Measurements from ENCODE around the gene CLCN5.
A peak's percentile ranks its signal among the peaks of the same experiment; 100 is the strongest.

The CLCN5 gene

GRCh38 chrX:50081282-50081889 is 159.0 kb downstream of the CLCN5 start:
- Histone ChIP-seq H3K27ac (ENCODE audit: extremely low read depth, low read depth, low read length) (no peak overlapping the region), H3K4me1 (ENCODE audit: control insufficient read depth, insufficient read depth, low read length) (no peaks in the 10 kb centered on the region), H3K4me3 (ENCODE audit: low read depth, low read length) (no peak overlapping the region), H3K36me3 (ENCODE audit: control insufficient read depth in 2 of 2, insufficient read depth in 1 of 2, low read length in 2 of 2) (peaks cover 6 to 22% of the 10 kb centered on the region in 2 experiments), H3K9me3 (ENCODE audit: control insufficient read depth, insufficient read depth, low read depth, low read length) (no peaks in the 10 kb centered on the region)
- CTCF ChIA-PET: interaction anchor here (0.6 to 1.5 kb wide), 6 partner anchors 9 to 197 kb away, joined by 3 to 8 read pairs (median 5); partner anchors contain the start of gene CLCN5
- peak; percentile 17 for TF ChIP-seq ZNF654 (tag by site-specific recombination; IDR thresholded peaks at IDR 0.05; ENCODE audit: low read depth)
- no peak for TF ChIP-seq ZNF843 (tag by site-specific recombination; IDR thresholded peaks at IDR 0.05)
- POLR2A ChIA-PET: no interaction called here

GRCh38 chrX:50082741-50083140 is 160.3 kb downstream of the CLCN5 start:
- TF ChIP-seq OSR2 (tag by site-specific recombination; IDR thresholded peaks at IDR 0.05): no peak
- no peak for TF ChIP-seq ZNF214 (tag by site-specific recombination; IDR thresholded peaks at IDR 0.05; ENCODE audit: borderline replicate concordance)
- TF ChIP-seq ZNF580 (tag by site-specific recombination; IDR thresholded peaks at IDR 0.05): no peak
- TF ChIP-seq ZNF132 (tag by site-specific recombination; IDR thresholded peaks at IDR 0.05; ENCODE audit: borderline replicate concordance): no peak
- TF ChIP-seq KLF10 (tag by site-specific recombination; IDR thresholded peaks at IDR 0.05): no peak
- TF ChIP-seq ZNF157 (tag by site-specific recombination; IDR thresholded peaks at IDR 0.05): no peak
- TF ChIP-seq ZNF621 (tag by site-specific recombination; IDR thresholded peaks at IDR 0.05): no peak
- no peak for TF ChIP-seq PRDM4 (tag by site-specific recombination; IDR thresholded peaks at IDR 0.05)
- TF ChIP-seq ZNF843 (tag by site-specific recombination; IDR thresholded peaks at IDR 0.05): no peak
- TF ChIP-seq ZNF2 (tag by site-specific recombination; IDR thresholded peaks at IDR 0.05): no peak
- TF ChIP-seq MZF1 (tag by site-specific recombination; IDR thresholded peaks at IDR 0.05; ENCODE audit: borderline replicate concordance): no peak
- no peak for TF ChIP-seq AEBP2 (tag by site-specific recombination; IDR thresholded peaks at IDR 0.05; ENCODE audit: borderline replicate concordance)
- no peak for TF ChIP-seq REPIN1 (tag by site-specific recombination; IDR thresholded peaks at IDR 0.05; ENCODE audit: low read depth)
- no peaks in the 10 kb centered on the region for H3K9me3 ChIP-seq (ENCODE audit: control insufficient read depth, insufficient read depth, low read depth, low read length)
- no peak overlapping the region for H3K27ac ChIP-seq (ENCODE audit: extremely low read depth, low read depth, low read length)
- ChIA-PET POLR2A (interaction anchor here (0.7 kb wide), 1 partner anchor 118 kb away, joined by 6 read pairs; no protein-coding TSS in a partner anchor), CTCF (interaction anchor here (0.7 to 1.0 kb wide), 2 partner anchors 161 to 164 kb away, joined by 4 to 5 read pairs; partner anchors contain the start of gene CLCN5)
- H3K4me1 ChIP-seq (ENCODE audit: control insufficient read depth, insufficient read depth, low read length): no peaks in the 10 kb centered on the region
- no peak overlapping the region for H3K4me3 ChIP-seq (ENCODE audit: low read depth, low read length)
- peaks cover 0 to 28% of the 10 kb centered on the region in 2 experiments; a peak in 2 of 3 replicates for H3K36me3 ChIP-seq (ENCODE audit: control insufficient read depth in 2 of 2, insufficient read depth in 1 of 2, low read length in 2 of 2)

GRCh38 chrX:50088645-50089044 is 166.2 kb downstream of the CLCN5 start:
- POLR2A ChIA-PET: no interaction called here
- no peaks in the 10 kb centered on the region for H3K4me1 ChIP-seq (ENCODE audit: control insufficient read depth, insufficient read depth, low read length)
- TF ChIP-seq ZNF221 (tag by site-specific recombination; IDR thresholded peaks at IDR 0.05; ENCODE audit: borderline replicate concordance) (no peak), ZFP3 (tag by site-specific recombination; IDR thresholded peaks at IDR 0.05; ENCODE audit: low read depth) (no peak), ZNF169 (tag by site-specific recombination; IDR thresholded peaks at IDR 0.05) (no peak), ZNF585B (tag by site-specific recombination; IDR thresholded peaks at IDR 0.05) (no peak), ZNF426 (tag by site-specific recombination; IDR thresholded peaks at IDR 0.05) (no peak), ZNF580 (tag by site-specific recombination; IDR thresholded peaks at IDR 0.05) (no peak), RBAK (tag by site-specific recombination; IDR thresholded peaks at IDR 0.05) (no peak), ZNF433 (tag by site-specific recombination; IDR thresholded peaks at IDR 0.05; ENCODE audit: low read depth) (no peak), ZNF830 (tag by site-specific recombination; IDR thresholded peaks at IDR 0.05; ENCODE audit: low read depth) (no peak)

More at GRCh38 chrX:50088645-50089044, 166.2 kb downstream of the CLCN5 start:
- Histone ChIP-seq H3K36me3 (ENCODE audit: control insufficient read depth in 2 of 2, insufficient read depth in 1 of 2, low read length in 2 of 2) (peaks cover 0 to 73% of the 10 kb centered on the region in 2 experiments; a peak in 2 of 3 replicates), H3K27ac (ENCODE audit: extremely low read depth, low read depth, low read length) (no peak overlapping the region), H3K9me3 (ENCODE audit: control insufficient read depth, insufficient read depth, low read depth, low read length) (no peaks in the 10 kb centered on the region), H3K4me3 (ENCODE audit: low read depth, low read length) (no peak overlapping the region)
- CTCF ChIA-PET: interaction anchor here (0.6 kb wide), 1 partner anchor 205 kb away, joined by 3 read pairs; no protein-coding TSS in a partner anchor
